HG03196 (cell line): ENCODE results near the gene MXRA7.
A peak's percentile ranks its signal among the peaks of the same experiment; 100 is the strongest.
"Not testable (repeated sequence)": the region's sequence is repeated elsewhere in the genome, so short reads cannot be mapped to it uniquely, and the experiment has no call there.

ENCODE experiments used
- ATAC-seq: cut with Tn5 transposase; IDR thresholded peaks from one replicate; pipeline ENCODE4 v1.9.1; 2021; ENCODE audit not compliant: unreplicated experiment

Gene MXRA7, protein sequence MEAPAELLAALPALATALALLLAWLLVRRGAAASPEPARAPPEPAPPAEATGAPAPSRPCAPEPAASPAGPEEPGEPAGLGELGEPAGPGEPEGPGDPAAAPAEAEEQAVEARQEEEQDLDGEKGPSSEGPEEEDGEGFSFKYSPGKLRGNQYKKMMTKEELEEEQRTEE

DNA sequence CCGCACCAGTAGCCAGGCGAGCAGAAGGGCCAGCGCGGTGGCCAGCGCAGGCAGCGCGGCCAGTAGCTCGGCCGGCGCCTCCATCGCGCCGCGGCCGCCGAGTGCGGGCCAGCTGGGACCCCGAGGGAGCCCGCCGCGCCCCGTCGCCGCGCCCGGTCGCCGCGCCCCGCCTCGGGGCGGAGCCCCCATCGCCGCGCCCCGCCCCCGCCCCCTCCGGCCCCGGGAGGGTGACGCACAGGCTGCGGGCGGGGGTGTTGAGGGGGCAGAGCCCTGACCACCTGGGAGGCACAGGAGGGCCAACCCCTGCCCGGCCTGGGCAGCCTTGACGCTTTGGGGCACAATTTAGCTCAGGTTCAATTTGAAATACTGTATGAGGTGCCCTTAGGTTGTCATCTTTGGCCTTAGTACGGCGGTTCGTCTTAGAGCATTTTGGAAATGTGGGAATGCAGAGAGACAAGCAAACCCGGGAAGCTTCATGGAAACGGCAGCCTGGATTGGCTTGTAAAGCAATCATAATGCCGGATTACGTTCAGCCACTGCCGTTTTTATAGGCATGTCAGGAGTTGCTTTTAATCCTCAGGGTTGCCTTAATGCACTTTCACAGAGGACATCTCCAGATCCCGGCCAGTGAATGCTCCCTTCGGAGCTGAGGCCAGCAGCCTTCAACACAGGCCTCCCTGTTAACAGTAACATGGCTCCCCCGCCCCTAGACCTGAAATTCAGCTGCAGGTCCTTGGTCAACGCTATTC, at the start of gene MXRA7:
MXRA7 (minus strand) TSS at position 103 of the 749 bp plus-strand sequence; CDS start at position 84, 19 bp downstream.
- ATAC-seq = no peak

DNA sequence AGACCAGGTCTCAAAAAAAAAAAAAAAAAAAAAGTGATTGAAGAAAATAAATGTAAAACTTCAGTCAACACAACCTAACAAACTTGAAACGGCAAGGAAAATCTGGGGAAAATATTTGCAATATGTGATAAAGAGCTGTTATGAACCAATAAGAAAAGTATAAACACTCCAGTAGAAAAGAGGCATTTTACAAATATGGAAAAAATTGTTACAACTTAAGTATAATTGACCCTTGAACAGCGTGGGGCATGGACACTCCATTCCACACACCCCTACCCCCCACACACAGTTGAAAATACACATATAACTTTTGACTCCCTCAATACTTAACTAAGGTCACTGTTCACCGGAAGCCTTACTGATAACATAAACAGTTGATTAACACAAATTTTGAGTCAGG, 47.8 kb upstream of the MXRA7 start:
- no peak for ATAC-seq

DNA sequence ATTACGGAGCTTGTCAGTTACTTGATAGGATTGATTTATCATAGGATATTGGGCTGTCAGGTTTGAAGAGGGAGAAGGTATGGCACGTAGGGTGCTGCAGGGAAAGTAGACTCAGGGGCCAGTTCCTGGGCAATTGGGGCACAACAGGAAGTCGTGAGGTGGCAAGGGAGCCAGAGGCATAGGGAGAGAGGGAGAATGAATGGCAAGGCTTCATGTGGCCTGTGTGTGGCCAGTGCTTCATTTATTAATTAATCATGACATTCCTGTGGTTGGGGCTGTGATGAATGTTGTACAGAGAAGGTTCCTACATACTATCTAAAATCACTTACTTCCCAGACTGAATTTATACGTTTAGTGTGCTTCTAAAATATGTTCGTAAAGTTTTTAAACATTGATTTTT, 46.5 kb upstream of the MXRA7 start:
- ATAC-seq = no peak

DNA sequence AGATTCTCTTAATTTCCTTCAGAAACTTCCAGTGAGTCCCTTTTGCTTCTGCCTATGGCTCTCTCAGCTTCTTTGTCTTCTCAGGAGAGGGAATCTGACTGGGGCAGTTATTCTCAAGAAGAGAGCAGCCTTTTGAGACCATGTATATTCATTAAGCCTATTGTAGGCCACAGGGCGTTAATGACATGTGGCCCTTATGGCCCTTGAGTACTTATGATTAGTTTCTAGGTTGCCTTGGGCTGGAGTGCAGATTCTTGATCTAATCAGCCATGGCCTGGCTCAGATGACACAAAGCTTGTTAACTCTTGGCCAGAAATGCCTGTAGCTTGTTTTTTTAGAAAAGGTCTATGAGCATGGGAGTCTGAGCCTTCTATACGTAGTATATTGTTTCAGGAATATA, 44.5 kb upstream of the MXRA7 start:
- ATAC-seq = no peak

DNA sequence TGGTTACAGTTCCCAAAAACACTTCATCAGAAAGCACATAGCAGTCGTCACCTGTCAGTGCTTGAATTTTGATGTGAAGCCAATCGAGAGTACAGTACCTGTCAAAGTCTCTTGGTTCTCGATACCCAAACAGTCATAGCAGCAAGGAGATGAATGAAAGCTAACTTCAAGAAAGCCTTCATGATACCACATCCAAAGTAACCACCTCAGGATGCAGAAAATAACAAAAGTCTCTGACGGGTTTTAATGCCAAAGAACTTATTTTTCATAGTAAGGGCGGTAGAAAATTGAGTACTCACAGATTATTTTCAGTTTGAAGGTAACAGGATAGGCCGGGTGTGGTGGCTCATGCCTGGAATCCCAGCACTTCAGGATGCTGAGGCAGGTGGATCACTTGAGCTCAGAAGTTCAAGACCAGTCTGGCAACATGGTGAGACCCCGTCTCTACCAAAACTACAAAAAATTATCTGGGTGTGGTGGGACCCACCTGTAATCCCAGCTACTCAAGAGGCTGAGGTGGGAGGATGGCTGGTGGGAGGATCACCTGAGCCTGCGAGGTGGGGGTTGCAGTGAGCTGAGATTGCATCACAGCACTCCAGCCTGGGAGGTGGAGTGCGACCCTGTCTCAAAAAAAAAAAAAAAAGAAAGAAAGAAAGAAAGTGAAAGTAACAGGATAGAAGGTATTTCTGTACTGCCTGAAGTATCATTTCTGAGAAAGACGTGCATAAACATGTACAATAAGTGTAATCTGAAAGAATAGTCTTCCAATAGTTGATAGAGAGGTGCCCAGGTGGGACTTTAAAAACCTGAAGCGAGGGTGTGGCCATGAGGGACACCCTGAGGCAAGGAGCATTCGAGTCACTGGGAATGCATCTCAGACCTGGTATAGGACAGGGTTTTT, 42.5 kb upstream of the MXRA7 start:
- no peak for ATAC-seq

DNA sequence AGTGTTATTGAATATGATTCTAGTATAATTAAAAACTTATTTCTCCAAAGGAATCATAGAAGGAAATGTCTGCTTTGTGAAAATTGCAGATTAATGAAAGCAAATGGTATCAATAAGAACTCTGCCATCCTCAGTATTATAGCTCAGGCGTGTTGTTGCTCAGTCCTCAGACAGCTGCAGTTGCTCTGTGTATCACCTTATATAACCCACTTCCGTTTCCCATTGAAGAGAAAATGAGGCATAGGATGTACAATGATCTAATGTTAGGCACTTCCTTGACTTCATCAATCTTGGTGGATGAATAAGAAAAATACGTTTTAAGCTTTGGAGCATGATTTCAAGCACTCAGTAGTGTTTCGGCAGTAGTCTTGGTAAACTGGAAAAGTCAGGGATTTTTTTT, 41.2 kb upstream of the MXRA7 start:
- no peak for ATAC-seq

DNA sequence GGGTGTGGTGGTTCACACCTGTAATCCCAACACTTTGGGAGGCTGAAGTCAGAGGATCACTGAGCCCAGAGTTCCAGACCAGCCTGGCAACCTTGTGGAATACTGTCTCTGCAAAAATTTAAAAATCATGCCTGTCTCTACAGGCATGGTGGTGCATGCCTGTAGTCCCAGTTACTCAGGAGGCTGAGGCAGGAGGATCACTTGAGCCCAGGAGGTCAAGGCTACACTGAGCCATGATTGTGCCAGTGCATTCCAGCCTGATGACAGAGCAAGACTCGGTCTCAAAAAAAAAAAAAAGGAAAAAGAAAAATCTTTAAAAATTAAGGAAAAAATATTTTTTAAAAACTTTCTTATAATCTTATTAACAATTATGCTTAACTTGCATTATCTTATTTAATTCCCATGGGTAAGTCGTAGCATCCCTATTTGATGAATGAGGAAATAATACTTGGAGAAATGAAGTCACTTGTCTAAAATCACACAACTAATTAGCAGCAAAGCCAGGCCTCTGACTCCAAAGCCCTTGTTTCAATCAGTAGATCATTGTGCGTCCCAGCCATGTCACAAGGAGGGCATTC, 40.7 kb upstream of the MXRA7 start:
- ATAC-seq = no peak

DNA sequence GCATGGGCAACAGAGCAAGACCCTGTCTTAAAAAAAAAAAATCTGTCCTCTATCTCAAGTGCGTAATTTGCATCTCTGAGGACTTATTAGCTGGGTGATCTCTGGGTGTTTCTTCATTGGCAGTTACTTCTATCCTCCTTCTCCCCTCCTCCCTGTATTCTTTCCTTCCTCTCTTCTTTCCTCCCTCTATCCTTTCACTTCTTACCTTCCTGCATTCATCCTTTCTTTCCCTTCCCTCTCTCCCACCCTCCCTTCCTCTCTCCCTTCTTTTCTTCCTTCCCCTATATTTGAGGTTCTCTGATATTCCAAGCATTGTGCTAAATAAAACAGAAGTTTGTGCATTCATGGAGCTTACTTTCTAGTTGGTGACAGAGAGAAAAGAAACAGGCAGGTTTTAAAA, 37.9 kb upstream of the MXRA7 start:
- no peak for ATAC-seq

DNA sequence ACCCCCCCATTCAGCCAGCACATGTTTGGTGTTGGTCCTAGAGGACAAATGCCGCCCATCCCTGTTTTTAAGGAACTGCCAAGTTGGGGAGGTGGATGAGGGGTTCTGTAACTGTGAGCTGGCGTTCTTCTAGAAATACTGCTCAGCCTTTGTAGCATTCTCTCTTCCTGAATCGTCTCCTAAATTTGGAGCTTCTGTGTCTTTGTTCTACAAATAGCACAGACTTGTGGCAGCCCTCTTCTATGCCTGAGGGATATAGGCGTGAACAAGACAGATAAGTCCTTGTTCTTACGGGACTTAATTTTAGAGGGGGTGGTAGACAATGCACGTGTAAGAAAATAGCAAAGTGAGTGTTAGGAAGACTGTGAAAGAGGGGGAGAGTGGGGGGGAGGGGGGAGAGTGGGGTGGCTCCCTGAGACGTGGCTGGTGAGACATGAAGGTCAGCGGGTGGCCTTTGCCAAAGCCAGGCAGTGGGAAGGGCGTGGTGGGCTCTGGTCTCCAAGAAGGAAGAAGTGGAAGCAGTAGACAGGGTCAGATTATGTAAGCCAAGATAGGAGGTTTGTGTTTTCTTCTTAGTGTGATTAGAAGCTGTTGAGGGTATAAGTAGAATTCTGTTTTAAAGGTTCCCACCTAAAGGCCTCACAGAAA, 37.1 kb upstream of the MXRA7 start:
- ATAC-seq = no peak

DNA sequence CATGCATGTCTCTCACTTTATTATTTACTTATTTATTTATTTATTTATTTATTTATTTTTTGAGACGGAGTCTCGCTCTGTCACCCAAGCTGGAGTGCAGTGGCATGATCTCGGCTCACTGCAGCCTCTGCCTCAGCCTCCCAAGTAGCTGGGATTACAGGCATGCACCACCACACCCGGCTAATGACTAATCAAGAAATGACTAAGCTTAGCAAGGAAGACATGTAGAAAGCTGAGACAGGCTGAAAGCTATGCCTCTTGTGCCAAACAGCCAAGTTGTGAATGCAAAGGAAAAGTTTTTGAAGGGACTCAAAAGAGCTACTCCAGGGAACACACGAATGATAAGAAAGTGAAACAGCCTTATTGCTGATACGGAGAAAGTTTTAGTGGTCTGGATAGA, 35.0 kb upstream of the MXRA7 start:
- not testable (repeated sequence) for ATAC-seq

DNA sequence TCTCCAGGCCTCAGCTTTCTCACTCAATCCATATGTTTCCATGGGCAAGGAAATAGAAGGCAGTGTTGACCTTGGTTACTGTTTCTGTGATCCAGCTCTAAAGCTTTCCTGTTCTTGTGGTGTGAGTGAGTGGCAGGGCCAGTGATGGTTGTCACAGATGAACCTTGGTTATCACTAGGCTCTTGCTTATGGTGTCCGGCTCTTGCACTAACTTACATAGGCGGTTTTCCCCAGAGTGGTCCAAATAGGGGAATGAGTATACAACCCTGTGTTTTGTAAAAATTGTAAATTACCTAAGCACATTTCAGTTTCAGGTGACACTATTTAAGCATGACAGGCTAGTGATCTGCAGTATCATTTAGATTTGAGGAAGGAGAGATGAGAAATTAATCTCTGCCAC, 34.0 kb upstream of the MXRA7 start:
- no peak for ATAC-seq

DNA sequence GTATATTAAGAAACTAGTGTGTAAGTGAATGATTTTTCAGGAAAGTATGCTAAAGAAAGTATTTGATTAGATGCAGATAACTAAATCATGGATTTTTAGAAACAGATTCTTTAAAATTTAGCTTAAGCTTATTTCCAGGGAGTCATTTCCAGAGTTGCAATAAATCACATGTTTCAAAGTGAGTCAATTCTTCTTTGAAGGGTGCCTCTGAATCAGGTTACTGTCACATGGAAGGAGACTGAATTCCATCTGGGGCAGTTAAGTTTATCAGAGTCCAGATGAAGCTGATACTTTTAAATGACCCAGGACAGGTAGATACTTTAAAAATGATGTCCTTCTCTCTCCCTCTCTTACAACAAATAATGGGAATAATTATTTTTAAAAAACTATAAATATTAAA, 32.2 kb upstream of the MXRA7 start:
- no peak for ATAC-seq

DNA sequence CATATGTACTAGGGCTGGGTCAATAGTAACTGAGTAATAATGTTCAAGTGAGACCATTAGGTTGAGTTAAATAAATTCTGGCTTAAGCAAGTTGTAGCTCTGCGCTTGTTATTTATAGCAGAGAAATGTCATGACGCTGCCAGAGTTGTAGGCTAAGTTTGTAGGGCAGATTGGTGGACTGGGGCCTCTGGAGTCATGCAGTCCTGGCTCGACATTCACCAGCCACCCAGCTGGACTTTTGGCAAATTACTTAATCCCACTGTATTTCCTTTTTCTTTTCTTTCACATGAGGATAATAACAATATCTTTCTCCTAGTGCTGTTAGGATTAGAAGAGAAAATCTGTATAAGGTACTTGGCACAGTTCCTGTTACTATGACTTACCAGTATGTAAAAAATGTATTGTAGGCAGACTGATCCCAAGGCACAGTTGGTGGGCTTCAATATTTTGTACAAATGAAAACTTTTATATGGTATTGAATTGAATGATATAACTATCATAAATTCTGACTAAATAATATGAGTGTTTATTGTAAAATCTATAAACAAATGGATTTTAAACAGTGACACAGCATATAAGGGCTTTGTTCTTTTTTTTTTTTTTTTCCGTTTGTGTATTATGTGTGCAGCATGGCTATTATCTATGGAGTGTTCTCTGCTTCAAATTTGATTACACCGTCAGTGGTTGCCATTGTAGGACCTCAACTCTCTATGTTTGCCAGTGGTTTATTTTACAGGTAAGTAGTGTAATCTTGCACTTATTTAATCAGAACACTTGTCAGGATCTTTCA, 29.8 kb upstream of the MXRA7 start:
- no peak for ATAC-seq

DNA sequence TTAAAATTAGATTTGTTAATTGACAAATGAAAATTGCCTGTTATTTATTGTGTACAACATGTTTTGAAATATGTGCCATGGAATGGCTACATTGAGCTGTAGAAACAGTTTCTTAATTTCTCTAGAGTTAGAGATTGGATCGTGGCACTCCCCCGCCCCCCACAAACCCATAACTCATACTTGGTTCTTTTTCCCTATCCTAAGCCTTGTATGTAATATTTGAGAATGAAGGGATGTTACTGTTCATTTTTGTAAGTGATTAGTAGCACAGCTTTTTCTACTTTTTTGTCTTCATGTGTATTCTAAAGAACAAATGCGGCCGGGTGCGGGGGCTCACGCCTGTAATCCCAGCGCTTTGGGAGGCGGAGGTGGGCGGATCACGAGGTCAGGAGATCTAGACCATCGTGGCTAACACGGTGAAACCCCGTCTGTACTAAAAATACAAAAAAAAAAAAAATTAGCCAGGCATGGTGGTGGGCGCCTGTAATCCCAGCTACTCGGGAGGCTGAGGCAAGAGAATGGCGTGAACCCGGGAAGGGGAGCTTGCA, 28.9 kb upstream of the MXRA7 start:
- ATAC-seq = not testable (repeated sequence)

DNA sequence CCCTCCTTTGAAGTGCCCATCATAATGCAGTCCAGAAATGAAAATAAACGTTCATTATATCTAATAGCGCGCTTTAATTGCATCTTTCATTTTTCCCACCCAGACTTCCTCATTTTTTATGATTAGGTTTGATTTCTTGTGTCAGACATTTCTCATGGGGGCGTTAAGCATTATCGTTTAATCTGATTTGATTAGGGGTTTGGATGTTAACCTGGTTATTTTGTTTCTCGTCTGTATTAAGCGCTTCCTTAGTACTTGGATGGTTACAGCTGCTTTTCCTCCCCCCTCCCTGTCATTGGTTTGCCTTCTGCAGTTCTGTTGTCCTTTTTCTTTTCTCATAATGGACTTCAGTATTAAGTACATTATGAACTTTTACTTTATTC, 27.7 kb upstream of the MXRA7 start:
- ATAC-seq = no peak

DNA sequence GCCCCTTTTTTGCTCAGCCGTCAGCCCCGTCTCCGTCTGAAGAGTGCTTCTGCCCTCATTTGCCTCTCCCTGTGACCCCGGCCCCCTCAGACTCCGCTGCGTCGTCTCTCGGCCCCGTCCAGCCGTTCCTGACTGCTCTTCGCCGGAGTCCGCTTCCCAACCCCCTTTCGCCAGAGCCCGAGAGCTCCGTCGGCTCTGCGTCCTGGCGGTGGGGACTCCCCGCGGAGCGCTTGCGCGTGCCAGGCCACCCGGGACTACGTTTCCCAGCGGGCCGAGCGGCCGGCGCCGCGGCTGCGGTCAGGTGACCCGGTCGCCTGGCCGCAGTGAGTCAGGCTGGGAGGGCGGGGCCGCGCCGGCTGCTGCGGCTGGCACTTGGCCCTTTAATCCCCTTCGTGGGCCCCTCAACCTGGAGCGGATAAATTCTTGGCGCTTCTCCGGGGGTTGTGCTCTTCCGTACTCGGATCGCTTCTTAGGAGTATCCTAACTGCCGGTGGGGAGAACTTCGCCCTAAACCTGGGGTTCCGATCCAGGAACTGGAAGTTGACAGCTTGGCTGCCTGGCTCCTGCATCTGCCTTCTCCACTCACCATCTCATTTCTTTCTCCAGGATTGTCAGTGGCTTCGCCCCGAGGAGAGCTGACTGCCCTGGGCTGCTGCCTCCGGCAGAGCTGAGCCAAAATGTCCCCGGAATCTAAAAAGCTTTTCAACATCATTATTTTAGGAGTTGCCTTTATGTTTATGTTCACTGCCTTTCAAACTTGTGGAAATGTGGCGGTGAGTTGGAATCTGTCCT, 27.1 kb upstream of the MXRA7 start, which contains the start of gene MFSD11:
MFSD11 (plus strand) TSS at position 444 of the 792 bp plus-strand sequence; CDS start at position 678, 234 bp downstream.
- peak; percentile 58 for ATAC-seq

DNA sequence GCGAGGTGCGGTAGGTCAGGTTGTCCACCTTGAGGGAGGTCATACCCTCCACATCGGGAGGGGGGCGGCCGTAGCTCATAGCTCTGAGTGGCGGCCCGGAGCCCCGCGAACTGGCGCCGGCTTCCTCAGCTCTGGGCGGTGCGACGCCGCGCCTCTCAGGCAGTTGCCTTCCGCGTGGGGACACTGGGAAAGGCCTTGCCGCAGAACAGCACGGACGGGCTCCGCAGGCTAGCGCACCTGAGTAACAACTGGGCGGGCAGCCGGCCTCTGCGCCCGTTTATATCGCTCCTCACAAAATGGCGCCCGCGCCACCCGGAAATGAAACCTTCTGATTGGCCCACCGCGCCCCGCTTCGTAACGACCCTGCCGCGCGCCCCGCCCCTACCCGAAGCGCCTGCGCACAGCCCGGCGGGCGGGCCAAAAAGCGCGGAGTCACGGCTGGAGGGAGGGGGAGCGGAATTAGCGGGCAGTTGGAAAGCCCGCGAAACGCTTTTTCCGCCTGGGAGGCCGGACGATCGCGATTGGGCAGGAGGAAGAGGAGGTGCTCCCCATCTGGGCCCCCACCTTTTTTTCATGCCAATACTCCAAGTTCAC, 26.4 kb upstream of the MXRA7 start, which contains the start of gene SRSF2:
SRSF2 (minus strand) TSS at position 250 of the 594 bp plus-strand sequence; CDS start at position 79, 171 bp downstream.
- peak; percentile 69 for ATAC-seq

DNA sequence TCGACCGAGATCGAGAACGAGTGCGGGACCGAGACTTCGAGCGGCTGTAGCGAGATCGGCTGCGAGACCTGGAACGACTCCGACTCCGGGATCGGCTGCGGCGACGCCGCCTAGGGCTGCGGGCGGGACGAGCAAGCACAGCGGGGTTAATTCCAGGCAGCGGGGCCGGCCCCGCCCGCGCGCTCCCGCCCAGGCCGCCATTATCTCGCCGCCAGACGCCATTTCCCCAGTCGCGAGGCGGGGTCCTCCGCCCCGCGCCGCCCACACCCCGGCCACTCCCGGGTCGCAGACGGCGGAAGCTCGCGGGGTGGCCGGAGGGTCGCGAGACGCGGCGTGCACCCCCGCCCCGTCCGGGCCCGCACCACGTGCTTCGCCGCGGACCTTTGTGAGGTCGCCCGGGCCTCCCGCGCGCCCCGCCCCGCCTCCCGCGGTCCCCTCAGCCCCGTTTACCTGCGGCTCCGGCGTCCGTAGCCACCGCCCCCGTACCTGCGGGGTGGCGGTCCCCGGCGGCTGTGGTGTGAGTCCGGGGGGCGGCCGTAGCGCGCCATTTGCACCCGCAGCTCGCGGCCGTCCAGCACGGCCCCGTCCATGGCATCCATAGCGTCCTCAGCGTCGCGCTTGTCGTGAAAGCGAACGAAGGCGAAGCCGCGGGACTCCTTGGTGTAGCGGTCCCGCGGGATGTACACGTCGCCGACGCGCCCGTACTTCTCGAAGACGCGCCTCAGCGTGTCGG, 25.8 kb upstream of the MXRA7 start:
- ATAC-seq = peak; percentile 19
